Stimulated activated naive CD8-positive, alpha-beta T cell treated with anti-CD3 and anti-CD28 coated beads, Interleukin-15, Interleukin-2, amounts not matched to agents 100 U/mL and 50 U/mL, for 24 hours (primary cell): ENCODE measurements around the gene THOP1.
A peak's percentile ranks its signal among the peaks of the same experiment; 100 is the strongest.

ENCODE experiments used
- ATAC-seq: fragments of 150-1000 bp; cut with Tn5 transposase; one replicate; pipeline ENCODE4 v1.10.0; 2021
- DNase-seq: peaks from one replicate; pipeline ENCODE4 v3.0.0; 2021

THOP1 gene

DNA sequence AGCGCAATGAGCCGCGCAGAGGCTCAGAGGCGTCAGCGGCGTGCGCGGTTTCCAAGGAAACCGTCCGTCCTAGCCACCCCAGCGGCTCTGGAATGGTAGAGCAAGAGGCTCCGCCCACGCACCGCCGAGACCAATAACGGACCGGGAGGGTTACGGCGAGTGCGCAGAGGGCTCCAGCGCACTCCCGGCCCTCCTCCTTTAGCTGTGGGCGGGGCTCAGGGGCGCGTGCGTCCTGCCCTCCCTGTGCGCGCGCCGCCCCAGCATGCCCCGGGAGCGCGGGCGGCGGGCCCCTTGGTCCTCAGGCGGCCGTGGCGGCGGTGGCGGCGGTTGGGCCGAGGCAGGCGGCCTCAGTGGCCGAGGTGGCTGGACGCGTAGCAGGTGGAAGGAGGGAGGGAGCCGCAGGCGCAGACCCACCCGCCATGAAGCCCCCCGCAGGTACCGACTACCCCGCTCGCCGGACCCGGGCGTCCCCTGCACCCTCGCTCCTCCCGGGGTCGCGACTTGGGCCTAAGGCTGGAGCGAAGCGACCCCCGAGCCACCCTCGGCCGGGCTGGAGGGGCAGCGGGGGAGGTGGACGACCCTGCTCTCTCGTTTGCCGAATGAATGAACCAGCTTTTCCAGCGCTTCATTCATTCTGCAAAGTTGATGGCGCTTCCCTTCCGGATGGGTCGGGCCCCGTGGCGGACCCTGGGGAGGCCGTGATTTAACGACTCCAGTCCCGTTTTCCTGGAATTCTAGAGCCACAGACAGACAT is at the start of gene THOP1:
TSS of gene THOP1 (plus strand) at position 260 of the 754 bp plus-strand sequence. CDS start at position 420, 160 bp downstream.
- DNase-seq (peak; percentile 100), ATAC-seq (peak; percentile 83)

DNA sequence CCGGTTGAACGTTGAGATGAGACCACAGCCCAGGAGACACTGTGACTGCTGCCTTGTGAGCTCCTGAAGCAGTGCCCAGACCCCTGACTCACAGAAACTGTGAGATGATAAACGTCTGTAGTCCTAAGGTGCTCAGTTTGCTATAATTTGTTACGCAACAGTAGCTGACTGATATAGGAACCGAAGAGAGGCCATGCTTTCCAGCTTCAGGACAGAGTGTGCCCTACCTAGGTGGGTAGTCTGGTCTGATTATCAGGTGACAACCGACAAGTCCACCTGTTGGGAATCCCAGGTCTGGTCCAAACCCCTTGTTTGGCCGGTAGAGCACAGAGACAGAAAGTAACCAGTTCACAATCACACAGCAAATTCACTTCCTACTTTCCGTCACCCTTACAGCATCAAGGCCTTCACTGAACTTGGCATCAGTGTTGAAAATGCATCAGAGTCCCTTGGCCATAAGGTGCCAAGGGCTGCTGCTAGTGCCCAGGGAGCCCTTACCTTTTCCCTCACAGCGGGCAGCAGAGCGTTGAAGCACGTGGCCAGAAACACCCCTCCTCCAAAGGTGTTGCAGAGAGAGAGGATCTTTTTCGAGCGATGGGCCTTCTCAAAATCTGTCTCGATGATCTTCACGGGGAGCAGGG is 48.6 kb upstream of the THOP1 start:
- ATAC-seq (no peak), DNase-seq (no peak)

DNA sequence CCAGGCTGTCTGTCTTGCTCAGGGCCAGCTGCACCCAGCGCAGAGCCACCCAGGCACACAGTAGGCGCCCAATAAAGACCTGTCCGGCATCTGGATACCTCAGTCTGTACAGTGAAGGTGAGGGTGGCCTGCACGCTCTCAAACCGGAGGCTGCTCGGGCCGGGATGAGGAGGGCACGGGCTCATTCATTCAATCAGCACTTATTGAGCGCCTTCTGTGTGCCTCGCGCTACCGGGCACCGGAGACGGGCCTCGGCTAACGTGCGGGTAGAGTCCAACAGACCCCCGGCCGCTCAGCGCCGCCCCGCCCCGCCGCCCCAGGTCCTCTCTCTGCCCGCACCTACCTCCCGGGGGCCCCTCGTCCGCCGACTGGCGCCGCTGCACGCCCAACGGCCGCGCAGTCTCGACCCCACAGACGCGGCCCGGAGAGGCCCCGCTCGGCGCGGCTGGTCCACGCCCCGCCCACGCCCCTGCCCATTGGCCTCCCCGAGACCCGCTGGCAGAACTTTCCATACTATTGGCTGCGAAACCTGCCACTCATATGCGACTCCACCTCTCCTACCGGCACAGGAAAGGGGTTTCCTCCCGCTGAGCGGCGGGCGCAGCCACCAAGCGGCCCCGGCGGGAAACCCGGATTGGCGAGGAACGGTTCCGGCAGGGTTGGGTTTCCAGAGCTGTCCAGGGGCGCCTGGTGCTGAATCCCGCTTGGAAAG is 45.5 kb upstream of the THOP1 start, which contains the start of gene SLC39A3:
TSS of gene SLC39A3 (minus strand) at position 416 of the 712 bp plus-strand sequence. CDS start 2,760 bp downstream, outside the sequence.
- peak; percentile 99 for ATAC-seq
- DNase-seq, result peak; percentile 99

DNA sequence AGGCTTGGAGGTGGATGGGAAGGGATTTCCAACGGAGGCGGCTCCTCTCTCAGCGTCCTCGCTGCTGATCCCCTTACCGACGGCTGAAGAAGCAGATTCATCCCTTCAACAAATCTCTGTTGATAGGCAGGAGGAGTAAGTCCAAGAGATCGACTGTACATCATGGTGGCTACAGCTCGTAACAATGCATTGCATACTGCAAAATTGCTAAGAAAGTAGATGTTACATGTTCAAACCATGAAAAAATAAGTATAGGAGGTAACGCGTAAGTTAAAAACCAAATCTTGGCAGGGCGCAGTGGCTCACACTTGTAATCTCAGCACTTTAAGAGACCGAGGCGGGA is 45.0 kb upstream of the THOP1 start:
- DNase-seq, result no peak
- no peak for ATAC-seq

DNA sequence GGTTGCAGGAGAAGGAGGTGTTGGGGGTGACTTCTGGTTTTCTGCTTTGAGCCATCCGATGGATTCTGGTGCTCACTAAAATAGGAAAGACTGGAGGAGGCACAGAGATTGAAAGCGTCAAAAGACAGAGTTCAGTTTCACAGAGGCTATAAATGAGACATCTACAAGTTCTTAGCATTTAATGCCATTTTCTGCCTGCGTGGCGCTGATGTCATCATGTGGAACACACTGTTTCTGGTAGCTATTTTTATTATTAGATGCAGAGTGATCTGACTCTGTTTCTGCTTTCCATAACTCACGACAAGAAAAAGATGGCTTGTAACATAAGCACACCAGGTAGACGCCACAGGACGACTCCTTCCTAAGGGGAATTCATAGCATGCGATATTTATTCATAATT is 42.2 kb upstream of the THOP1 start:
- DNase-seq (no peak), ATAC-seq (no peak)

DNA sequence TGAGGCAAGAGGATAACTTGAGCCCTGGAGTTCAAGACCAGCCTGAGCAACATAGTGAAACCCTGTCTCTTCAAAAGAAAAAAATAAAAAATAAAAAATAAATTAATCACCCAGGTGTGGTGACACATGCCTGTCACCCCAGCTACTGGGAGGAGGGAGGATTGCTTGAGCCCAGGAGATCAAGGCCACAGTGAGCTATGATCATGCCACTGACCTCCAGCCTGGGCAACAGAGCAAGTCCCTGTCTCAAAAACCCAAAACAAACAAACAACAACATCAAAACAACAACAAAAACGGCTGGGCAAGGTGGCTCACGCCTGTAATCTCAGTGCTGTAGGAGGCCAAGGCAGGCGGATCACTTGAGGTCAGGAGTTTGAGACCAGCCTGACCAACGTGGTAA is 41.2 kb upstream of the THOP1 start:
- no peak for DNase-seq
- ATAC-seq, result no peak

DNA sequence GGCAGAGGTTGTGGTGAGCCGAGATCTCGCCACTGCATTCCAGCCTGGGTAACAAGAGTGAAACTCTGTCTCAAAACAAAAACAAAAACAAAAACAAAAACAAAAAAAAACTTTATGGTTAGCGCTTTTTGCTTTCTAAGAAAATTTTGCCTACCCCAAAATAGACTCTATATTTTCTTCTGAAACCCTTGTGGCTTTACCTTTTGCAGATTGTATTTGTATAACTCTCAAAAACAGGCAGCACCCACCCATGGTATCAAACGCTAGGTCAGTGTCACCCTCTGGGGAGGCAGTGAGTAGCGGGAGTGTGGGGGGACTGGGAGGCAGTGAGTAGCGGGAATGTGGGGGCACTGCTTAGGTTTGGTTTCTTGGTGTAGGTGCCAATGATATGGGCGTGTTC is 38.0 kb upstream of the THOP1 start:
- ATAC-seq (no peak), DNase-seq (no peak)

DNA sequence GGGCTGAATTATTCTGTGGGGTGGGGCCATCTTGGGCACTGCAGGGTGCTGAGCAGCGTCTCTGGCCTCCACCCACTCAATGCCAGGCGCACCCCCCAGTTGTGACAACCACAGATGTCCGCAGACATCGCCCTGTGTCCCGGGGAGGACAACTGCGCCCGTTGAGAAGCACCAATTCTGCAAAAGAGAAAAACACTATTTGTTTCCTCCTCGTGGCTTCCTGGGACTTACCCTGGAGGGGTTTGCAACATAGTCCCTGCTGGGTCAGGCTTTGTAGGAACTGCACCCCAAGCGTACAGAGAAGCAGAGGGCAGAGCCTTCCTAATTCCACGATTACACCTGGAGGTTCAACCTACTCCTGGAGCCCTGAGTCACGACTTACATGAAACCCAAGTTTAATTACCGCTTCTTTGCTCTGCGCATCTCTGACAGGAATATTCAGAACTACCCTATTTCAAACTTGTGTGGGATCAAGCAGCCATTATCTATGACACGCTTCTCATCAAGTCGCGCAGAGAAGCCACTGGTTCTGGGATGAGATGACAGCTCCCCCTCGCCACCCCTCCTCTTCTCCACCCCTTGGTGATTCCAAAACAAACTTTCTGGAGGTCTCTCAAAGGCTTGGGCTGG is 34.4 kb upstream of the THOP1 start:
- no peak for ATAC-seq
- no peak for DNase-seq

DNA sequence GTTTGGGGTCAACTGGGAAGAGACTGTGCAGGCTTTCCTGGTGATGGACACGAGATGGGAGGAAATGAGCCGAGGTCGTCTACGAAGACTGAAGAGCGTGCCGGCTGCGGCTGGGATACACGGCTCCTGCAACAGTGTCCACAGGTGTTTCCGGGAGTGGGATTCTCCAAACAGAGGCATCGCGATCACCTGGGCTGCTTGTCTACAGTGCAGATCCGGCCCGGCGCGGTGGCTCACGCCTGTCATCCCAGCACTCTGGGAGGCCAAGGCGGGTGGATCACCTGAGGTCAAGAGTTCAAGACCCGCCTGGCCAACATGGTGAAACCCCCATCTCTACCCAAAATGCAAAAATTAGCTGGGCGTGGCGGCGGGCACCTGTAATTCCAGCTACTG is 33.9 kb upstream of the THOP1 start:
- ATAC-seq, result no peak
- no peak for DNase-seq

DNA sequence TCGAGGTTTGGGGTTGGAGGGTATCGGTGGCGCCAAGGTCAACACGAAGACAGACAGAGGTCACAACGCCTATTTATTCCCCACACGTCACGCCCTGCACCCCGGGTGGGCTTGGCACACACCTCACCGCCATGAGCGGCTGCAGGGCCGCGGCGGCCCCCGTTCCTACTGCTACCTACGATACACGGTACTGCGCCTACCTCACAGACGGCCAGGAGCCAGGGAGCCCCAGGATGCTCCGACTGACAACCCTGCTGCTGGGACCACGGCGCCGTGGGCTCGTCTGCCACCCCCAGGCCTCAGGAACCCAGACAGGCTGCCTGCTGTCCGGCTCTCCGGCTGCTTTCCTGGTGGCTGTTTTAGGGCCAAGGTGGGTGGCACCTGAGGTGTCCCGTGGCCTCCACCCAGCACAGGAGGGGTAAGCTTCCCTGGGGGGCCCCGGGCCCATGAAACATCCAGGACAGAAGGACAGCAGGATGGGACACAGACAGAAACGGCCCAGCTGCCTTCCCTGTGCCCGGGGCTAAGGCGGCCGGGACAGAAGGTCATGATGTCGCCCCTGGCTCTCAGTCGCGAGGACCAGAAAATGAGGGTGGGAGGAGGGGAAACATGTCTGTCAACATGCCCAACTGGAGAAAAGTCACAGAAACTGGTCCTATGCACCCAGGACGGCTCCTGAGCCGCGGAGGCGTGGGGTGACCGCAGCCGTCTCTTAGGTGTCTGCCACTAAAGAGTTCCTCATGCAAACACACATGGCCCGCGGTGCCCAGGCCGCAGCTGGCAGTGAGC is 30.4 kb upstream of the THOP1 start:
- DNase-seq (no peak), ATAC-seq (no peak)

DNA sequence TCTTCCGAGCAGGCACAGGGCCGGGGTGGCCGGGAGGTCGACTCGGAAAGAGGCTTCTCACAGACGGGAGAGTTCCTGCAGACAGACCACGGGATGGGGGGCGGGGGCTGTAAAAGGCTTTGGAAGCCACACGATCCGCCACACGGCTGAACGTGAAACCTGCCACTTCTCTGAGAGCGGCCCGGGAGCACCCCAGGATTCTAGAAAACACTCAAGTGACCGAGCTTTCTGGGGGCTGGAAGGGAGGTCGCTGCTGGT is 29.9 kb upstream of the THOP1 start:
- DNase-seq, result no peak
- ATAC-seq, result no peak

DNA sequence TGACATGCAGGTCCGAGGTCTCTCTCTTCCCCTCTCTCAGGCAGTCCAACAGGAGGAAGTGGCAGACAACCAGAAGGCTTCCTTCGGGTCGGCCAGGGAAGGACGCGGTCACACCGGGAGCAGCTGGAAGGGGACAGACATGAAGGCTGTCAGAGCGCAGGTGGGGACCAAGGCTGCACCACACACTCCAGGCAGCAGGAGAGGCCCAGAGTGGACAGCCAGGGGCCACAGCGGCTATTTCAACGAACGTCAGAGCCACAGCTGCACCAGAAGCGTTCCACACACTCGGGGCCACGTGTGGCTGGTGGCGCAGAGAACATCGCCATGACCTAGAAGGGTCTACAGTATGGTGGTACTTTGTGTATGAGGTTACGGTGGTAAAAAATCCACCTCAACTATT is 29.5 kb upstream of the THOP1 start:
- DNase-seq (no peak), ATAC-seq (no peak)

DNA sequence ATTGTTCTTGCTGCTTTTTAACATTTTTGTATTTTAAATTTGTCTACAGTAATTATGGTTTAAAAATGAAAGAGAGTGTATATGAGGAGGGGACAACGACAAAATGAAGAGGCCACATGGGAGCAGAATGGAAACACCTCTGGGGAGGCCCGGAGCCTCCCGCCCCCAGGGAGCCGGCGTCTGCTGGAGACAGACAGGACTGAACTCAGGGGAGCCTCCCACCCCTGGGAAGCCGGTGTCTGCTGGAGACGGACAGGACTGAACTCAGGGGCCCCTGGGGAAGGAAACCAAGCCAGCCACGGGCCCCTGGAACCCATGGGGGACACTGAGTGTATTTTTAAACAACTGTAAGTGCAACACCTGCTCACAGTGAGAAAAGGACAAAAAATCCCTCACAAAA is 28.8 kb upstream of the THOP1 start:
- ATAC-seq, result no peak
- DNase-seq, result no peak

DNA sequence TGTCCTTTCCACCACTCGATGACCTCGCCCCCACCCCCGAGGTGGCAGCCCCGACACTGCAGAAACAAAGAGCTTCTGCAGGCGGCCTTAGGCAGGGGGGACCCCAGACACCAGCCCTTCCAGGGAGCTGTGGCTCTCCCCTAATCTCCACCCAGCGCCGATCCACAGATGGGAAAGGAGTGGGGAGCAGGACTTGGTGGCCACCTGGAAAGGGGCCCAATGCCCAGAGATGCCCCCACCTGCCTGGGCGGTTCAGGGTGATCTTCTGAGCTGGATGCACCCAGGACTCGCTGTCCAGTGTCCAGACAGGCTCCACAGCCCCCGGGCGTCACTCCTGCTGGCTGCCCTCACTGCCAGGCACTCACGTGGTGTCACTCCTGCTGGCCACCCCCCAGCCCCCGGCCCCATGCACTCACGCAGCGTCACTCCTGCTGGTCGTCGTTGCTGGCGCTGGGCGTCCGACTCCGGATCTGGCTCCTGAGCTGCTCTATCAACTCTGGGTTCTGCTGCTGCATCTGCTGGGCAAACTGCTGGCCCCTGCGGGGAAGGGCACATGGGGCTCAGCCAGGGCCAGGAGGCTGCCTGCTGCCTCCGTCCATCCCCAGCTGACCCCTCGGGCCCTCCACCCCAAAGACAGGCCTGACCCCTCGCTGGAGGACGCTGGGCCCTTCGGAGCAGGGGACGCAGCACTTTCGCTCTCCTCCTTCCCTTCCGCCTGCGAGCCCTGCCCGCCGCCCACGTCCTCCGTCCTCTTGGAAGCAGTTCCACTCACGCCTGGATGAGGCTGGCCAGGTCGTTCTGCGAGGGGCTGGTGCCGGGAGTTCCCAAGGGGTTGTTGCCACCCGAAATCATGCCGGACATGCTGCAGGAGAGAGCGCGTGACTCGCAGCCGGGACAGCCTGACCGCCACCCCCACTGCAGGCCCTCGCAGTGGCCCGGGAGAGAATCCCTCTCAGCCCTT is 28.1 kb upstream of the THOP1 start:
- DNase-seq, result no peak
- no peak for ATAC-seq

DNA sequence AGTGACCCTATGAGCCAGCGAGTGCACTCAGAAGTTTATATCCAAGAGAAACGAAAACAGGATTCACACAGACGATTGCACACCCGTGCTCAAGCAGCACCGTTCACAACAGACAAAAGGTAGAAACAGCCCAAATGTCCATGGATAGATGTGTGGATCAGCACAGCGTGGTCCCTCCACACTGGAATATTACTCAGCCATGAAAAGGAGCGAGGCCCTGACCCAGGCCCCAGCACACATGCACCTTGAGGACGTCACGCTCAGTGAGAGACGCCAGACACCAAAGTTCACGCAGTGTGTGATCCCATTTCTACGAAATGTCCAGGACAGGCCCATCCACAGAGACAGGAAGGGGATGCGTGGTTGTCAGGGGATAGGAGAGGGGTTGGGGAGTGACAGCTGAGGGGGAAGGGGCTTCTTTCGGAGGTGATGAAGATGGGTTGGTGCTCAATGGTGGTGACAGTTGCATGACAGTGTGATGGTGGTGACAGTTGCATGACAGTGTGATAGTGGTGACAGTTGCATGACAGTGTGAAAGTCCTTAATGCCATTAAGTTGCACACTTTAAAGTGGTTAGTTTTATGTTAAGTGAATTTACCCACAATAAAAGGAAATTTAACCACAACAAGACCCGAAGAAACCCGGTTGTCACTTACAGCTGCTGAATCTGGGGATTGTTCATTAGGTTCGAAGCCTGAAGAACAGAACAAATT is 26.5 kb upstream of the THOP1 start:
- DNase-seq, result no peak
- ATAC-seq, result no peak

DNA sequence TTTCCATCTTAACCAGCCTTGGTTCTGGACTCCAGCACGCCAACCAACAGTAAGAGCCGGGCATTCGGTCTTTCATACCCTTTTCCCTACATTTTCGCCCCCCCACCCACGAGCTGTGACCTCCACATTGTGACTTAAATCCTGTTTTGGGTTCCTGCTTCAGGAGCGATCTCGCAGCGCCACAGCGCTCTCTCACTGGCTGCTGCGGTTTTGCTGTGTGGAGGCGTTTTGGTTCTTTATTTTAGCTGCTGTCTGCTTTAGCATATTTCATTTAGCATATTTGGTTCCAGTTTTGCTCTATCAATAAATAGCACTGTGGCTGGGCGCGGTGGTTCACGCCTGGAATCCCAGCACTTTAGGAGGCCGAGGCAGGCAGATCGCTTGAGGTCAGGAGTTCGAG is 25.9 kb upstream of the THOP1 start:
- ATAC-seq (no peak), DNase-seq (no peak)

DNA sequence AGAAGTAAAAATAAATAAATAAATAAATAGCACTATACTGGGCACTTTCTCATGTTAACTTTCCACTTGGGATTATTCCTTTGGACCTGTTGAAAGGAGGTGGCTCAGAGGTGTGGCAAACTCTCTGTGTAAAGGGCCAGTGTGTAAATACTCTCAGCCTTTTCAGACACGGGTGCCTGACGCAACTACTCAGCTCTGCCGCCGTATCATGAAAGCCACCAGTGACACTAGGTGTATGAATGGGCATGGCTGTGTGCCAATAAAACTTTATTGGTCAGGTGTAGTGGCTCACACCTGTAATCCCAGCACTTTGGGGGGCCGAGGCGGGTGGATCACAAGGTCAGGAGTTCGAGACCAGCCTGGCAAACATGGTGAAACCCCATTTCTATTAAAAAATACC is 25.3 kb upstream of the THOP1 start:
- ATAC-seq (no peak), DNase-seq (no peak)

DNA sequence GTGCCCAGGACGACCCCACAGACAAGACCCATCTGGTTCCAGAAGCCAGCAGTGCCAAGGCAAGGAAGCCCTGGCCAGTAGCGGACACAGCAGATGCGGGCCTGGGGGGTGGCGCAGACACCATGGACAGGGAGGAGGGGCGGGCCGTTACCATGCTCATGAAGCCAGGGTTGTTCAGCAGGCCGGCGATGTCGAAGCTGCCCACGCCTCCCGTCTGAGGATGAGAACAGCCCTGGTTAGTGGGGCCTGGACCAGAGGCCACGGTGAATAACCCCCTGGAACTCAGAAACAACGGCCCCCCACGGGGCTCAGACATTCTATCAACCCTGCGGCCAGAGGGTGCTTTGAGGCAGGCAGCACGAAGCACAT is 24.0 kb upstream of the THOP1 start:
- no peak for ATAC-seq
- no peak for DNase-seq

DNA sequence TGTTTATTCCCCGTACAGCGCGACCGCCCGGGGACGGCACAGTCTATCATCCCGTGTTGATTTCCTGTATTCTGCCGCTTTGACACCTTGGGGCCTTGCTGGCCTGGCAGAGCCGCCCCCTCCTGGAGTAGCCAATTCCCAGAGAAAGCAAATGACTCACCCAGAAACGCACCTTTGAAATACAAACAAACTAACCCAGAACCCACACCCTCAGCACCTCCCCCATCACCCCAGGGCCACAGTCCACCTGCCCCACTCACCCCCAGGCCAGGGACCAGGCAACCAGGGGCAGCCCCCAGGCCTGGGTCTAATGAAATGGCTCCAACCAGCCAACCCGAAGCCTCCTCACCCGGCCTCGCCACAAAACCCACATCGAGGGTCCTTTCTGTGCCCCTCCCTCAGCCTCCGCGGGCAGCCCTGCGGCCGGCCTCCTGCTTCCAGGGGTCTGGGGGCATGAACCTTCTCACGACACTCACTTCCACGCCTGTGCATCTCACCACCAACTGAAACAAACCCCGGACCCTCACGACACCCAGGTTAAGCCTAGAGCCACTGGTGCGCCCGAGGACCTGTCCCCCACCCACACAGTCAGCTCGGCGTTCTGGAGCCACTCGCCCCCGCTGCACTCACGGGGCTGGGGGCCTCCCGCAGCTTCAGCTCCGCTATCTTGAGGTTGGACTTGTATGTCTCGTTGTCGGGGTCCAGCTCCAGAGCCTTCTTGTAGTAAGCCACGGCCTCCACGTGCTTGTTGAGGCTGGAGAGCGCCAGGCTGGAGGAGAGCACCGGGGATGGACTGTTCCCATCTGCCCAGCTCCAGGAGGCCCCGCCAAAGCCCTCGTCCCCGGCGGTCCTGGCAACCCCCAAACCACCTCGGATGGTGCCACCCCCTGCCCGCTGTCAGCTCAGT is 23.2 kb upstream of the THOP1 start:
- DNase-seq (no peak), ATAC-seq (no peak)
